Dermis microvascular lymphatic vessel endothelial cell (primary cell): ENCODE results near the gene GARNL3. TPM values are rescaled to one million over a fixed set of nuclear protein-coding genes. Genes with fewer than 3 reads are reported as not detected.

Source experiments
- DNase-seq, 2 donors: peaks; one replicate each; pipeline versions ENCODE4 v3.0.0 to v3.0.0-alpha.2; 2010; ENCODE audit warnings: low read depth in 2 of 2
- total RNA-seq: library from RNA; depleted of rRNA; stranded (reverse); fragments of >200 nt; gene quantifications from 2 replicates; pipeline ENCODE4 v1.2.1, GENCODE V29; 2014

Gene GARNL3
- total RNA-seq, 1 donor from 2014 or later: 2.3 TPM

DNA sequence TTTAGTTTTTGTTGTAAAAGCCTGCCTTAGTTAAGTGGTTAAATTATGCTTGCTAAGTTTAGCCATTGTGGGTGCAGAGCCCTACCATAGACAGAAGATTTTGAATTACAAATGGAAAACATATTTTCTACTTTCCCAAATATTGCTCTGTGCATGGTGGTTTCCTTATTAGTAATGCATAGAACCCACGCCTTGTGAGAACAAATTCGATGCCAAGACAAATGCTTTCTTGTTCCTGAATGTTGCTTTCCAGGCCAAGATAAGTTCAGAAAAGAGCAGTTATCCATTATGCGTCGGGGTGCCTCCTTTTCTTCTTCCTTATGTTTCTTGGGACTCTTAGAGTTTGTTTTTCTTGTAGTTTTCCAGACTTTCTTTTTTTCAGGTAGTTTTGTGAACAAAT lies 31.0 kb upstream of the GARNL3 start:
- DNase-seq: no peak

- no peak for DNase-seq
These were observed 30.6 kb upstream of the GARNL3 start for GRCh38 chr9:127233989-127234388.

DNA sequence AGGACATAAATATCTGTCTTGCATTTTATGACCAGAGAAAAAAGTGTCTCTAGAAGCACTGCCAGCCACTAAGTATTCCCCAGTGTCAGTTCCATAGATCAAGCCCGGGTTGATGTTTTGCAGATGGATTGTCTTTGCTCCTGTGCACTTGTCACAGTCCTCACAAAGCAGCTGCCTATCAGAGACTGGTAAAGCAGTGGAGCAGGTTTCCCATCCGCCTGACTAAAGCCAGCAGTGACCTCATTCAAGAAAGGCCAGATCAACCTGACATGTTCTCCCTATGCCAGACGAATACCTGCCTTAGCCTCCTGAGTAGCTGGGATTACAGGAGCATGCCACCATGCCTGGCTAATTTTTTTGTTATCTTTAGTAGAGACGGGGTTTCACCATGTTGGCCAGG lies 26.8 kb upstream of the GARNL3 start:
- no peak for DNase-seq

DNA sequence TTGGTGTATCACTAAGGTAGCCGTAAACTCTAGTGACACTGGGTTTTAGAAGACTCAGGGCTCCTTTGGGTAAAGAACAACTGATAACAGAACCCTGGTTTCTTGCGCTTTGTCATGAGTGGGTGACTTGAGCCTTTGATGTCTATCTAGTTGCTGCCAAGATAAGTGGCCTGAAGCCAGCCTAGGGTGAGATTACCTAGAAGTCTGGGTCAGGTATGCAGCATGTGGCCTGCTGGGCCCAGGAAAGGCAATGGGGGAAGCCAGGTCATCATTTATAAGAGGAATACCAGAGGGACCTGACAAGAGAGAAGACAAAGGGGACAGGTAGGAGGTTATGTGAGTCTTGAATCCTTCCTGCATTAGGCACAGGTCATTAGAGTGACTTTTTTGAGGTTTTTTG lies 23.2 kb upstream of the GARNL3 start:
- DNase-seq: no peak

GRCh38 chr9:127244609-127245601 lies 19.7 kb upstream of the GARNL3 start:
- peak; percentile 81 to 95 for DNase-seq

- no peak for DNase-seq
These were observed 18.9 kb upstream of the GARNL3 start for GRCh38 chr9:127245637-127246164.

- no peak for DNase-seq
These were observed 16.3 kb upstream of the GARNL3 start for GRCh38 chr9:127248241-127248640.

- no peak for DNase-seq
These were observed 14.7 kb upstream of the GARNL3 start for GRCh38 chr9:127249877-127250276.

DNA sequence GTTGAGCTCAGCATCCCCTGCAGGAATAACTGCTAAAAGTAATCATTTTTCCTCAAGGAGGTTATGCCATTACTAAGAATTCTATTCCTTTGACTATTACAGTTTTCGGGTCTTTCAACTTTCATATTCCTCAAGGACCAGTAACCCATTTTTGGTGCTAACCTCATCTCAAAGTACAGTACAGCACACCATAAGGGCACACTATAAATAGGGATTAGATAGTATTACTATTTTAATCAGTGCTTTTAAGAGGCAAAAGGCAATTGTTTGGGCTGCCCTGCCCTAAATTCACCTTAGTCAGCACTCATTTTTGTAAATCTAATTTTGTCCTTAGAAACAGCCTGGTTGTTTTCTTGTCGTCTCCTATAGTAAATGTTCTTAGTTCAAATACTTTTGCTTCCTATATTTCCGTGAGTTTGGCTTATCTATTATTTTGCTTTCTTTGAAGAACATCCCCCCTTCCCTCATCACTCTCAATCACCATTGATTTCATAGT lies 13.6 kb upstream of the GARNL3 start:
- no peak for DNase-seq

DNA sequence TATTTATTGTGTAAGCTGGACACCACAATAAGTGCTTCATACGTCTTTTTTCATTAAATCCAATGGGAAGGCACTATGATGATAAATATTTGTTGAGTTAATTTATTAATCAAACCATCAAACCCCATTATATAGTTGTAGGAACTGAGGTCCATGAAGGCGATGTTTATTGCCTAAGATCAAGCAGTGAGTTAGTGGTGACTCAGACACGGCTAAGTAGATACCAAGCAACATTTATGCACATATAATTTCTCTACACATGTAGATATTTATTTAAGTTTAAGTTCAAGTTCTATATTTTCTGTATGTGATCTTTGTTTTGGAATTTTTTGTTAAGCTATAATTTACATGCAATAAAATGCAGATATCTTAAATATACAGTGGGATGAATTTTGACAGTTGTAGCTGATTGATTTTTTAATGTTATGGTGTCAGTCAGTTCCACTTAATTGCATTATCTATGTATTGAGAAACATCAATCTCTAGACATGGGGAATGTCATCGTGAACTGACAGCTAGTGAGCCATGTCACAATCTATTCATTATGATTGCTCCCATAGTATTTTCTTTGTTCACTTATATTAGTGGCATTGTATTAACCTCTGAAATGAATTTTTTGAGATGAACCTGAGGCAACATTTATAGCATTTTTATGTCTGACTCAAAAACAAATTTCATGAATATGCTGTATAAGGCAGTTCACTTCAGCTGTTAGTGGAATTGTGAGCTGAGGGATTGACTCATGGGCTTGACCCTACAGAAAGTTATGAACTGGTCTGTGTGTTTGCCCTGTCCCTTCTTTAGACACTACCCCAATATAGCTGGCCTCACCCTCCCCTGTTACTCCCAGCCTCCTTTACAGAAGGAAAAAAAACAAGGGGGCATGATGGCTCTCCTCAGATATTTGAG lies 11.9 kb upstream of the GARNL3 start:
- no peak for DNase-seq

- no peak for DNase-seq
These were observed 11.1 kb upstream of the GARNL3 start for GRCh38 chr9:127253446-127253845.

DNA sequence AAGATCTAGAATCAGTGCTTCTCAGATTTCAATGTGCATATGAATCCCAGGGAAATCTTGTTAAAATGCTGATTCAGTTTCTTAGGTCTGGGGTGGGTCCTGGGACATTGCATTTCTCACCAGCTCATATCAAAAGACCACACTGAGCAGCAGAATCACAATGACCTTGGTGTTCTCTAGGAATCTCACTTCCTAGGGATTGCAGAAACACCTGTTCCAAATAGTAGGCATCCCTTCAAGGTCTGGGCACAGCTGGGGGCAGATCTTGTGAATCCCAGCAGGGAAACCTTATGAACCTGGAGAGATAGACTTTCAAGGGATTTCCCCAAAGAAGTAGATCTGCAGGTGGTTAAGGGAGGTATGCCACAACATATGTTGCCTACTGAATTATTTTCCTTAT lies 8.9 kb upstream of the GARNL3 start:
- no peak for DNase-seq

- DNase-seq: no peak
These were observed 8.2 kb upstream of the GARNL3 start for GRCh38 chr9:127256324-127256723.

- no peak for DNase-seq
These were observed 5.7 kb upstream of the GARNL3 start for GRCh38 chr9:127258606-127259471.

GRCh38 chr9:127262602-127263001 lies 2.0 kb upstream of the GARNL3 start:
- DNase-seq: no peak

GRCh38 chr9:127263237-127263636 lies 1.3 kb upstream of the GARNL3 start:
- no peak for DNase-seq

DNA sequence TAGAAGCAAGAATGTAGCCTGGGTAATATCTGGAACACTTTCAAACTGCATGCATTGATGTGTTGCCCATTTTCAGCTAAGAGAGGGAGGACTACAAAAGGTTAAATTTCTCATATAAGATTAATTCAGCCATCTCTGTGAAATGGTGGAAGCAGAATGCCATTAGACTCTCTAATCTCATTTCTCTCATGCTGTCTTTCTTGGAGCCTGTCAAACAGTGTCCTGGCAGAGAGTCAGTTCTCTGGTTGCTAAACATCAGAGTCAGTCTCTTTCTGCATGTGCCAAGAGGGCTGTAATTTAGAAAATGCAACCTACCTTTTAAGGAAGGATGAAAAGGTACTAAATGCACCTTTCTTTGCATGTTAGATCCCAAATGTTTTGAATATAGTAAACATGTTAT lies 910 bp upstream of the GARNL3 start:
- no peak for DNase-seq

- no peak for DNase-seq
These were observed 3.4 kb downstream of the GARNL3 start for GRCh38 chr9:127267793-127268525.

- no peak for DNase-seq
These were observed 4.9 kb downstream of the GARNL3 start for GRCh38 chr9:127269449-127269848.

- DNase-seq: no peak
These were observed 8.8 kb downstream of the GARNL3 start for GRCh38 chr9:127273326-127273725.
